ENCODE data around the gene SYS1.

SYS1 gene

GRCh38 chr20:45328451-45328850 is 34.5 kb upstream of the SYS1 start:
- TF ChIP-seq CTCF (IDR thresholded peaks at IDR 0.05; ENCODE audit: control extremely low read depth, extremely low read depth, low read depth, missing control alignments): no peak

GRCh38 chr20:45329497-45330319 is 33.2 kb upstream of the SYS1 start:
- POLR2A ChIA-PET: no interaction called here
- CTCF ChIA-PET: interaction anchor here (1.1 to 1.4 kb wide), 2 partner anchors 11 to 441 kb away, joined by 3 read pairs; no protein-coding TSS in a partner anchor
- no peak for DNase-seq (ENCODE audit: extremely low spot score)
- no peak for TF ChIP-seq CTCF (IDR thresholded peaks at IDR 0.05; ENCODE audit: control extremely low read depth, extremely low read depth, low read depth, missing control alignments)

More at GRCh38 chr20:45328451-45328850, 34.5 kb upstream of the SYS1 start:
- ChIA-PET CTCF (interaction anchor here (1.1 kb wide), 1 partner anchor 9 kb away, joined by 3 read pairs; no protein-coding TSS in a partner anchor), POLR2A (no interaction called here)
- no peak for DNase-seq (ENCODE audit: extremely low spot score)

DNA sequence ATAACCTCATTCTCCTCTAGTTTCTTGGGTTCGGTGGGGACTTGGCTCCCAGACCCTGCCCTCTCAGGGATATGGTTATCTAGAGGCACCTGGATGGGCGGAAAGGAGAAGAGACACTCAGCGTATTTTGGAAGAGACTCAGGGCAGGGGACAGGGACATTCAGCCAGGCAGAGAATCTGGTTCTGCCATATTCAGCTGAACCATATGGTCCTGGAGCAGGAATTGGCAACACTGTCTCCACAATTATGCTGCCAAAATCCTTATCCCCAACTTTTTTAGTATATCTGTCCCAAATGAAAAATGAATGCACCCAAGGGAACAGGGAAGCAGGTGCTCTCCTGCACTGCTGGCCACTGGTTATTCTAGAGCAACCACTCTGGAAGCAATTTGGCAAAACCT is 32.5 kb upstream of the SYS1 start:
- CTCF ChIA-PET: no interaction called here

GRCh38 chr20:45336530-45337366 is 26.2 kb upstream of the SYS1 start:
- no peak for DNase-seq (ENCODE audit: extremely low spot score)
- CTCF ChIA-PET: interaction anchor here (0.8 to 2.0 kb wide), 7 partner anchors 10 to 100 kb away, joined by 3 to 6 read pairs (median 4); no protein-coding TSS in a partner anchor
- TF ChIP-seq CTCF (IDR thresholded peaks at IDR 0.05; ENCODE audit: control extremely low read depth, extremely low read depth, low read depth, missing control alignments): no peak
- POLR2A ChIA-PET: no interaction called here

More for the DNA sequence above, 32.5 kb upstream of the SYS1 start:
- POLR2A ChIA-PET: no interaction called here
- TF ChIP-seq CTCF (IDR thresholded peaks at IDR 0.05; ENCODE audit: control extremely low read depth, extremely low read depth, low read depth, missing control alignments): no peak
- no peak for DNase-seq (ENCODE audit: extremely low spot score)

DNA sequence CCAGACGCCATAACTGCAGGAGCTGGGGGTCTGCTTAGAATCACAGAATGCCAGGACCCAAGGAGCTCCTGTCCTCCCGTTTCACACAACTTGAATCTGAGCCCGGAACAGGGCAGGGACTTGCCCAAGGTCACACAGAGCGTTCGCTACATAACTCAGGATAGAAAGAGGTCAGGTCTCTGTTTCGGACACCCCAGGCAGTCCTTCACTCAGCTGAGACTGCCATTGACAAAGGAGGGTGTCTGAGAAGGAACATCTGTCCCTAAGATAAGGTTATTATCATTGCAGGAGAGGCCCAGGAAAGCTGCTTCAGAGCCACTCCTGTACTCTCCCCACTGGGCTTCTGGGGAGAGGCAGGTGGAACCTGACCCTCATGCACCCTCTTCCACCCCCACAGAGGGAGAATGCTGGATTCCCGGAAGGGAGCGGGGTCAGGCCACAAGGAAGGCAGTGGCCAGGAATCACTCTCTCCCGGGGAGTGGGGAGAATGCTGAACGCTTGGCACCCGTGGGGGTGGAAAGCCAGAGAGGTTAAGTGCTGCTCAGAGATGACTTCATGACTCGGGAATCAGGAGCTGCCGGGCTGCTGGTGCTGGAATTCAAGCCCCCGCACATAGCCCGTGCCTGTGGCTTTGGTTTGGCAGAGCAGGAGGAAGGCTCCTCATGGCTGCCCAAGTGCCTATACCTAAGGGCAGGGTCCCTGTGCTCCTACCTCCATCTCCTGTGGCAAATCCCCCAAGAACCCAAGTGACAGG is 25.4 kb upstream of the SYS1 start:
- TF ChIP-seq CTCF (IDR thresholded peaks at IDR 0.05; ENCODE audit: control extremely low read depth, extremely low read depth, low read depth, missing control alignments): no peak
- ChIA-PET CTCF (interaction anchor here (0.8 to 2.0 kb wide), 5 partner anchors 9 to 99 kb away, joined by 3 to 6 read pairs (median 4); no protein-coding TSS in a partner anchor), POLR2A (no interaction called here)
- no peak for DNase-seq (ENCODE audit: extremely low spot score)
